T-helper 22 cell (primary cell): ENCODE data around the gene GFI1B.
A peak's percentile ranks its signal among the peaks of the same experiment; 100 is the strongest.
"Not testable (repeated sequence)": the region's sequence is repeated elsewhere in the genome, so short reads cannot be mapped to it uniquely, and the experiment has no call there.

Experiments used
- DNase-seq: peaks from one replicate; pipeline ENCODE4 v3.0.0-alpha.2; 2020; ENCODE audit warnings: low read depth

GFI1B gene

DNA sequence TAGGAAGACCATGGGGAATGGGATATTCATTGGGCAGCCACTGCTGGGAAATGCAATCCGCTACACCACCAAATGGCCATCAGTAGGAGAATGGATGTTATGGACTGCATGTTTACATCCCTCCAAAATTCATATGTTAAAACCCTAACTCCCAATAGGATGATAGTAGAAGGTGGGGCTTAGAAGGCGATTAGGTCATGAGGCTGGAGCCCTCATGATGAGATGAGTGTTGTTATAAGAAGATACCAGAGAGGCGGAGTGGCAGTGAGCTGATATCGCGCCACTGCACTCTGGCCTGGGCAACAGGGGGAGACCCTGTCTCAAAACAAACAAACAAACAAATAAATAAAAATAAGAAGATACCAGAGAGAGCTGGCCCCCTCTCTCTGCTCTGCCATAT, 36.2 kb downstream of the GFI1B start:
- DNase-seq, result no peak

GRCh38 chr9:133023117-133023890, 44.8 kb downstream of the GFI1B start:
- DNase-seq, result no peak

DNA sequence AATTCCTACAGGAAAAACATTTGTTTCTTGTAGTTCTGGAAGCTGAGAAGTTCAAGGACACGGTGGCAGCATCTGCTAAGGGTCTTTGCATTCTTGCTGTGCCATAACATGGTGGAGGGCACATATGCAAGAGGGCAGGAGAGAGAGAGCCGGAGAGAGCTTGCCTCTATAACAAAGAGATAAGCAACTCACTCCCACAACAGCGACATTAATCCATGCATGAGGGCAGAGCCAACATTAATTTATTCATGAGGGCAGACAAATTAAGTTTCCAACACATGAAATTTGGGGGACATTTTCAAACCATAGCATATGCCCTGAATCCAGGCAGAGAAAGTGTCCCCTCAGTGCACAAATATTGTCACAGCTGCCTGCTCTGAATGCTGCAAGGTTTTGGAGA, 47.9 kb downstream of the GFI1B start:
- DNase-seq, result no peak

- DNase-seq, result no peak
Measured at GRCh38 chr9:133027134-133027533, 48.6 kb downstream of the GFI1B start.

- DNase-seq, result no peak
Measured at GRCh38 chr9:133028221-133028620, 49.7 kb downstream of the GFI1B start.

- DNase-seq, result no peak
Measured at GRCh38 chr9:133029994-133030316, 51.5 kb downstream of the GFI1B start.

- DNase-seq, result peak; percentile 88
Measured at GRCh38 chr9:133030317-133031129, 52.0 kb downstream of the GFI1B start, which contains the start of gene GTF3C5. TSS of gene GTF3C5 (plus strand) at chr9:133030997. CDS start at chr9:133031012, 15 bp downstream.

- DNase-seq, result no peak
Measured at GRCh38 chr9:133031130-133031422, 52.6 kb downstream of the GFI1B start.

GRCh38 chr9:133031496-133031911, 53.0 kb downstream of the GFI1B start:
- no peak for DNase-seq

DNA sequence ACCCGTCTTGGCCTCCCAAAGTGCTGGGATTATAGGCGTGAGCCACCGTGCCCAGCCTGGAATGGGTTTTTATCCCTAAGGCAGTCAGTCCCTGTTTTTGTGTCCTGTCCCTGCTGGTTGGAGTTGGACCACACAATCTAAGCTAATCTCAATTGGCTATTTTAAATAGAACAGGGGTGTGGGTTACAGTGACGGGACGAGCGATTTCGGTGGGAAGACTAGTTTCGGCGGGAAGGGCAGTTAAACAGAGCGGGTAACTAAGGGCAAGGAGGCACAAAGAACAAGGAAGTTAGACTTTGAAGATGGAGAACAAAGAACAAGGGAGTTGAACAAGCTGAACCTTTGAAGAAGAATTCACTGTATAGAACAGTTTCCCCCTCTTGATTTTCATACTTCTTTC, 53.7 kb downstream of the GFI1B start:
- no peak for DNase-seq

DNA sequence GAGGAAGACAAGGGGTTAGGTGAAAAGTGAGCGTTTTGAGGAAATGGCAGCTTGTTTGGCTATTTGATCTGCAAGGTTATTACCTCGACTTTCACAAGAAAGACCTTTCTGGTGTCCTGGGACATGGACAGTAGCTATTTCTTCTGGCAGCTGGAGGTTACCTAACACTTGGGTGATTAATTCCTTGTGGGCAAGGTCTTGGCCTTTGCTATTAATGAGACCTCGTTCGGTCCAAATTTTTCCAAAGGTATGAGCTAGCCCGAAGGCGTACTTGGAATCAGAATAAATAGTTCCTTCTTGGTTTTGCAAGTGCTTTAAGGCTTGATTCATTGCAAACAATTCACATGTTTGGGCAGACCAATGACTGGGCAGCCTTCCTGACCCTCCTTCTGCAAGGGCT, 57.2 kb downstream of the GFI1B start:
- DNase-seq, result no peak

DNA sequence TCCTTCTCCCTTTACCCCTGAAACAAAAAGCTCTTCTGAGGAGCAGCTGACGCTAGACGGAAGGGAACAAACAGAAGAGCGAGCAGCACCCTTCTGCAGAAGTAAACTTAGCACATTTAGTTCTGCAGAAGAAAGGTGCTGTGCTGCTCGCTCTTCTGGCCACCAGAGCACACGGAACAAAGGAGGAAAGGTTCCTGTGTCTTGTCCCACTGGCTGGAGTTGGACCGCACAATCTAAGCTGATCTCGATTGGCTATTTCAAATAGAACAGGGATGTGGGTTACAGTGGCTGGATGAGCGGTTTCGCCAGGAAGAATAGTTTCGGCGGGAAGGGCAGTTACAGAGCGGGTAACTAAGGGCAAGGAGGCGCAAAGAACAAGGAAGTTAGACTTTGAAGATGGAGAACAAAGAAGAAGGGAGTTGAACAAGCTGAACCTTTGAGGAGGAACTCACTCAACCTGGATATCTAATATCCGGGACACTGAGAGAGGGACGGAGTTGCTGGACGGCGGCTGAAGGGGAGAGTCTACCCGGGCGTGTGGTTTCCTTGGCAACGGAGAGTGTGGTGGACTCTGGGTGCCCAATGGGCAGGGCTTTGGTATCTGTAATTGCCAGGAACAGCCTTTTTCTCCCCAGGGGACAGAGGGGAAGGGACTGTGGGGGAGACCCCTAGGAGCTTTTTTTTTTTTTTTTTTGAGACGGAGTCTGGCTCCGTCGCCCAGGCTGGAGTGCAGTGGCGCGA, 59.5 kb downstream of the GFI1B start:
- no peak for DNase-seq

DNA sequence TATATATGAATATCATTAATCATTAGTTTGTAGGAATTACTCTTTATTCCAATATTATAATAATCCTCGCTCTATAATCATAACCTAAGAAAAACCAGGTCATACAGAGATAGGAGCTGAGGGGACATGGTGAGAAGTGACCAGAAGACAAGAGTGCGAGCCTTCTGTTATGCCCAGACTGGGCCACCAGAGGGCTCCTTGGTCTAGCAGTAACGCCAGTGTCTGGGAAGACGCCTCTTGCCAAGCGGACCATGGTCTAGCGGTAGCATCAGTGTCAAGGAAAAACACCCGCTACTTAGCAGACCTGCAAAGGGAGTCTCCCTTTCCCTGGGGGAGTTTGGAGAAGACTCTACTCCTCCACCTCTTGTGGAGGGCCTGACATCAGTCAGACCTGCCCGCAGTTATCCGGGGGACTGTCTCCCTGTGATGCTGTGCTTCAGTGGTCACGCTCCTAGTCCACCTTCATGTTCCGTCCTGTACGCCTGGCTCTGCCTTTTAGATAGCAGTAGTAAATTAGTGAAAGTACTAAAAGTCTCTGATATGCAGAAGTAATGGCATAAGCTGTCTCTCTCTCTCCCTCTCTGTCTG, 62.5 kb downstream of the GFI1B start:
- DNase-seq, result not testable (repeated sequence)
